GM12872 (cell line): Measurements from ENCODE around the gene CYBB.
A peak's percentile ranks its signal among the peaks of the same experiment; 100 is the strongest.

Experiments used
- CTCF ChIP-seq: IDR thresholded peaks from 3 replicates; pipeline ENCODE4 v1.5.1; 2011; ENCODE audit warnings: low read depth, mild to moderate bottlenecking, low read length, moderate library complexity; ENCODE audit not compliant: insufficient read depth

CYBB gene

GRCh38 chrX:37779857-37780256 lies at the start of gene CYBB:
TSS of gene CYBB (plus strand) at chrX:37780059. CDS start at chrX:37780078, 19 bp downstream.
- TF ChIP-seq CTCF, result no peak

- TF ChIP-seq CTCF, result peak; percentile 74
Observed at GRCh38 chrX:37745354-37745753, 34.5 kb upstream of the CYBB start.

- no peak for TF ChIP-seq CTCF
Observed at GRCh38 chrX:37745835-37746217, 34.0 kb upstream of the CYBB start.

GRCh38 chrX:37746218-37746941 lies 33.5 kb upstream of the CYBB start:
- no peak for TF ChIP-seq CTCF

- TF ChIP-seq CTCF, result no peak
Observed at GRCh38 chrX:37746951-37747350, 32.9 kb upstream of the CYBB start.

GRCh38 chrX:37752281-37752680 lies 27.6 kb upstream of the CYBB start:
- no peak for TF ChIP-seq CTCF

- no peak for TF ChIP-seq CTCF
Observed at GRCh38 chrX:37752936-37753335, 26.9 kb upstream of the CYBB start.
